GM23338 (cell line): ENCODE measurements around the gene ZNF74. TPM values are rescaled to one million over a fixed set of nuclear protein-coding genes. Genes with fewer than 3 reads are reported as not detected.

Experiments used
- ATAC-seq: fragments of 200-7000 bp; cut with Tn5 transposase; 3 replicates; pipeline ENCODE4 v1.9.1; 2020
- DNase-seq: peaks from one replicate; pipeline ENCODE4 v3.0.0-alpha.2; 2015; ENCODE audit warnings: low spot score
- H2AFZ ChIP-seq: fragments of 200-600 bp; sonication (generic); 2 replicates; pipeline ENCODE4 v1.8.0; 2016; ENCODE audit warnings: antibody characterized with exemption, mild to moderate bottlenecking, moderate library complexity
- H3F3A ChIP-seq: fragments of 200-600 bp; sonication (generic); replicated peaks from 2 replicates; pipeline ENCODE4 v1.8.0; 2017; ENCODE audit warnings: antibody characterized with exemption, mixed run types, low read depth
- H3K27ac ChIP-seq: fragments of 200-600 bp; sonication (generic); 2 replicates; pipeline ENCODE4 v1.6.1; 2016; ENCODE audit warnings: low read depth
- H3K27me3 ChIP-seq: fragments of 200-600 bp; sonication (generic); 2 replicates; pipeline ENCODE4 v1.8.0; 2016; ENCODE audit warnings: mild to moderate bottlenecking, mixed run types, moderate library complexity; ENCODE audit not compliant: insufficient read depth
- H3K36me3 ChIP-seq: fragments of 200-600 bp; sonication (generic); 2 replicates; pipeline ENCODE4 v1.8.0; 2016; ENCODE audit warnings: mild to moderate bottlenecking; ENCODE audit not compliant: insufficient read depth
- H3K4me1 ChIP-seq: fragments of 200-600 bp; sonication (generic); 2 replicates; pipeline ENCODE4 v1.8.0; 2016; ENCODE audit warnings: mild to moderate bottlenecking, moderate library complexity; ENCODE audit not compliant: insufficient read depth
- H3K4me2 ChIP-seq: fragments of 200-600 bp; sonication (generic); 2 replicates; pipeline ENCODE4 v1.7.1; 2017; ENCODE audit warnings: mixed run types
- H3K4me3 ChIP-seq: fragments of 200-600 bp; sonication (generic); 2 replicates; pipeline ENCODE4 v1.6.1; 2016; ENCODE audit warnings: mixed run types
- H3K79me2 ChIP-seq: fragments of 200-600 bp; sonication (generic); replicated peaks from 2 replicates; pipeline ENCODE4 v1.8.0; 2017; ENCODE audit warnings: mild to moderate bottlenecking; ENCODE audit not compliant: insufficient read depth
- H3K9me2 ChIP-seq: fragments of 200-600 bp; sonication (generic); 2 replicates; pipeline ENCODE4 v1.8.0; 2017; ENCODE audit not compliant: insufficient read depth
- H4K20me1 ChIP-seq: fragments of 200-600 bp; sonication (generic); replicated peaks from 2 replicates; pipeline ENCODE4 v1.8.0; 2017; ENCODE audit warnings: mild to moderate bottlenecking; ENCODE audit not compliant: insufficient read depth
- H3K27ac Mint-ChIP-seq: 2 replicates; pipeline ENCODE4 v1.8.0; 2020; ENCODE audit warnings: inconsistent platforms, mild to moderate bottlenecking, moderate library complexity, mixed read lengths
- H3K27me3 Mint-ChIP-seq: 3 replicates; pipeline ENCODE4 v1.8.0; 2022; ENCODE audit warnings: low read depth, mild to moderate bottlenecking, moderate library complexity, mixed read lengths, inconsistent platforms; ENCODE audit not compliant: insufficient read depth, poor library complexity
- H3K36me3 Mint-ChIP-seq: 3 replicates; pipeline ENCODE4 v1.8.0; 2021; ENCODE audit warnings: low read depth, mild to moderate bottlenecking, inconsistent platforms, moderate library complexity, mixed read lengths
- H3K4me1 Mint-ChIP-seq: 3 replicates; pipeline ENCODE4 v1.8.0; 2020; ENCODE audit warnings: mild to moderate bottlenecking, inconsistent platforms, mixed read lengths
- H3K4me3 Mint-ChIP-seq: 3 replicates; pipeline ENCODE4 v1.8.0; 2021; ENCODE audit warnings: moderate library complexity, mild to moderate bottlenecking, inconsistent platforms, mixed read lengths
- H3K9me3 Mint-ChIP-seq: 3 replicates; pipeline ENCODE4 v1.8.0; 2020; ENCODE audit warnings: moderate library complexity, mild to moderate bottlenecking, inconsistent platforms, mixed read lengths
- CREB1 ChIP-seq: fragments of 250-450 bp; sonication (Bioruptor Pico); IDR thresholded peaks from 2 replicates; pipeline ENCODE4 v1.5.0; 2020; ENCODE audit warnings: low read depth, mild to moderate bottlenecking, moderate library complexity
- CTCF ChIP-seq, 2 experiments: fragments of 200-600 bp in 1 of 2; sonication (generic) in 1 of 2; conservative IDR thresholded peaks; 2 replicates each; pipeline versions ENCODE4 v1.5.1 to v1.6.1; 2016 to 2017; ENCODE audit warnings: antibody characterized with exemption in 2 of 2, low read depth in 2 of 2, mild to moderate bottlenecking in 2 of 2, moderate library complexity in 1 of 2
- ETS1 ChIP-seq: IDR thresholded peaks from 2 replicates; pipeline ENCODE4 v1.6.1; 2016; ENCODE audit warnings: antibody characterized with exemption
- EZH2 ChIP-seq: fragments of 200-600 bp; sonication (generic); IDR thresholded peaks from one replicate; pipeline ENCODE4 v1.8.0; 2017; ENCODE audit warnings: antibody characterized with exemption, mild to moderate bottlenecking, low read depth; ENCODE audit not compliant: unreplicated experiment
- JUNB ChIP-seq: IDR thresholded peaks from one replicate; pipeline ENCODE4 v1.6.1; 2016; ENCODE audit warnings: antibody characterized with exemption; ENCODE audit not compliant: unreplicated experiment
- POLR2AphosphoS5 ChIP-seq: IDR thresholded peaks from 2 replicates; pipeline ENCODE4 v1.6.1; 2016; ENCODE audit warnings: antibody characterized with exemption, low read depth
- REST ChIP-seq: IDR thresholded peaks from one replicate; pipeline ENCODE4 v1.6.1; 2018; ENCODE audit warnings: antibody characterized with exemption; ENCODE audit not compliant: unreplicated experiment
- ZNF114 ChIP-seq: fragments of 250-450 bp; sonication (Bioruptor Pico); IDR thresholded peaks from 2 replicates; pipeline ENCODE4 v1.5.0; 2020; ENCODE audit warnings: mild to moderate bottlenecking, moderate library complexity
- ZNF331 ChIP-seq: fragments of 250-450 bp; sonication (Bioruptor Pico); IDR thresholded peaks from 2 replicates; pipeline ENCODE4 v1.5.0; 2020; ENCODE audit warnings: low read depth, mild to moderate bottlenecking, moderate library complexity
- ZNF462 ChIP-seq: fragments of 250-450 bp; sonication (Bioruptor Pico); IDR thresholded peaks from 2 replicates; pipeline ENCODE4 v1.5.0; 2020; ENCODE audit warnings: mild to moderate bottlenecking, moderate library complexity
- polyA plus RNA-seq: library from polyadenylated mRNA; unstranded; fragments of >200 nt; fragmentation: Nextera tagmentation; extraction: Ambion mirVana; gene quantifications from 2 replicates; pipeline ENCODE4 v1.2.1, GENCODE V29; 2016
- total RNA-seq: library from RNA; depleted of rRNA; stranded (reverse); fragments of >200 nt; shearing (Covaris generic); gene quantifications from 2 replicates; pipeline ENCODE4 v1.2.3, GENCODE V29; 2014

ZNF74 gene
- total and polyA plus RNA-seq, 2 experiments from 2014 or later = 16.1 to 94.0 TPM

- no peak for TF ChIP-seq REST
- no peak for TF ChIP-seq ETS1
- TF ChIP-seq EZH2 = no peak
- no peak for TF ChIP-seq CTCF (conservative IDR thresholded peaks at IDR 0.05; ENCODE audit: low read depth in 2 of 2)
Observed at GRCh38 chr22:20386972-20387371, 7.0 kb upstream of the ZNF74 start (continued).

- H3K27me3 Mint-ChIP-seq = peaks cover 3% of the 10 kb centered on the region
- peaks cover 6% of the 10 kb centered on the region; the same call in 1 of the 2 replicates for H3F3A ChIP-seq
- H3K27ac ChIP-seq = no peak overlapping the region
- no peaks in the 10 kb centered on the region; the same call in 2 of the 3 replicates for H3K9me3 Mint-ChIP-seq
- no peaks in the 10 kb centered on the region for H3K27me3 ChIP-seq
- no peak overlapping the region for H3K4me3 Mint-ChIP-seq
- H3K4me1 ChIP-seq = no peaks in the 10 kb centered on the region
- H3K4me2 ChIP-seq = no peak overlapping the region
- H3K9me2 ChIP-seq = no peaks in the 10 kb centered on the region
- no peaks in the 10 kb centered on the region for H3K79me2 ChIP-seq
- ATAC-seq = no peak
- H3K4me3 ChIP-seq = no peak overlapping the region
- H3K36me3 ChIP-seq = no peaks in the 10 kb centered on the region
- H3K36me3 Mint-ChIP-seq = no peaks in the 10 kb centered on the region
- H3K4me1 Mint-ChIP-seq = no peaks in the 10 kb centered on the region
- DNase-seq = no peak
- H2AFZ ChIP-seq = no peak overlapping the region
- no peak overlapping the region for H3K27ac Mint-ChIP-seq
- no peaks in the 10 kb centered on the region for H4K20me1 ChIP-seq
- TF ChIP-seq ZNF114 (CRISPR knock-in tag) = no peak
- TF ChIP-seq ETS1 = no peak
- no peak for TF ChIP-seq CREB1
- no peak for TF ChIP-seq ZNF462 (CRISPR knock-in tag)
- no peak for TF ChIP-seq JUNB
- no peak for TF ChIP-seq ZNF331 (CRISPR knock-in tag)
- no peak for TF ChIP-seq POLR2AphosphoS5
Observed at GRCh38 chr22:20388200-20388599, 5.8 kb upstream of the ZNF74 start.
